GM19099 (cell line): Measurements from ENCODE around the gene TLCD5.

Source experiments
- POLR2A ChIP-seq: IDR thresholded peaks from 3 replicates; pipeline ENCODE4 v1.6.1; 2011; ENCODE audit warnings: low read depth; ENCODE audit not compliant: insufficient read length; ENCODE audit errors: extremely low read depth

TLCD5 gene

DNA sequence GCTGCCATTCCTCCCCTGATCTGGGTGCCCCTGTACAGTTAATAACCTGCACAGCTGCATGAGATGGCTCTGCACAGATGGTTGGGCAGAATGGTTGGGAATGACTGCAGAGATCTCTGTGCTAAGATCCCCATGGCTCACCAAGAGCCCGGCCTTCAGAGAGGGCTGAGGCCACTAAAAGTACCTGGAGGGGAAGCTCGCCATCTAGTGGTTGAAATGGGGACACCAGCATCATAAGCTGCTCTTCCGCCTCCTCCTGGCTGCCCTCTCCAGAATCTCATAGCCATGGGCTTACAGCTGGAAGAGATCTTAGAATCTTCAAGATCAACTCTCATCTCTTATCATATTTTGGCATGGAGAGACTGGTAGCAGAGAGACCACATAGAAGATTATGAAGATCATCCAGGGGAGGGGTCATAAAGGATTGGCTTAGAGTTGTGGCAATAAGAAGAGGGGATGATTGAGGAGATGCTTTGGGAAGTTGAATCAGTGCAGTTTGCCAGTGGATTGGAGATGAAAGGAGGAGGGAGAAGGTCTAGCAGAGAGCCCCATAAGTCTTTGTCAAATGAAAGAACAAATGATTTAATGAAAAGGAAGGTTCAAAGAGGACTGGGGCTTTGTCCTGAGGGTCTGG lies 22.0 kb upstream of the TLCD5 start:
- TF ChIP-seq POLR2A: no peak

DNA sequence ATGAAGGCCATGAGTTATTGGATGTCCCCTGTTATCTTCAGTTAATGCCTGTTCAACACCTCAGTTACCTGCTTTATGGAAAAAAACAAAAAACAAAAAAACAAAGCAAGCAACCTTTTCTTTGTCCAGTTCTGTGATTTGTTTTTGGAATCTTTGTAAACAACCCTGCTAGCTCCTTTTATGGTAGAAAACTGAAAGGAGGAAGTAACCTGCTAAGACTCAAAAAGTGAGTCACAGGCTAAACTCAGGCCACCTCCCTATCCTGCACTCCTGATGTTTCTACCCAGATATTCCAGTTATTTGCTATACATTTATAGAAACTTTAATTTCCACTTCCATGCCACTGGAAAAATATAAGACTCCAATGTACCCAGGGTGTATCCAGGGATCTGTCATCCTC lies 20.6 kb upstream of the TLCD5 start:
- no peak for TF ChIP-seq POLR2A

DNA sequence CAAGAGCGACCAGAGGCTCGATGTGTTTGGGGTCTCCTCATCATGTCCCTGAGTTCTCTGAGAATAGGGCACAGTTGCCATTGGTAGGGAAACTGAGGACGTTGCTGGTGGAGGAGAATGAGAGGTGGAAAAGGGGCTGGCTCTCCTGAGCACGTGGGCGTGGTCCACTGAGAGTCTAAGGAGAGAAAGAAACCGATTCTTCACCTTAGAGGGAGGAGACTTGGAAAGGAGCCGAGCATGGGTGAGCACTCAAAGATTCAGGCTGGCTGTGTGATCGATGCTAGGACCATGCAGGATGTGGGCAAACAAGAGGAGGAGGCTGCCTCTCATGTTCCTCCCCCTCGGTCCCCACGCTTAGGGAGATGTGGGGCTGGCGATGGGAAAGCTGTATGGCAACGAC lies 19.8 kb upstream of the TLCD5 start:
- no peak for TF ChIP-seq POLR2A

DNA sequence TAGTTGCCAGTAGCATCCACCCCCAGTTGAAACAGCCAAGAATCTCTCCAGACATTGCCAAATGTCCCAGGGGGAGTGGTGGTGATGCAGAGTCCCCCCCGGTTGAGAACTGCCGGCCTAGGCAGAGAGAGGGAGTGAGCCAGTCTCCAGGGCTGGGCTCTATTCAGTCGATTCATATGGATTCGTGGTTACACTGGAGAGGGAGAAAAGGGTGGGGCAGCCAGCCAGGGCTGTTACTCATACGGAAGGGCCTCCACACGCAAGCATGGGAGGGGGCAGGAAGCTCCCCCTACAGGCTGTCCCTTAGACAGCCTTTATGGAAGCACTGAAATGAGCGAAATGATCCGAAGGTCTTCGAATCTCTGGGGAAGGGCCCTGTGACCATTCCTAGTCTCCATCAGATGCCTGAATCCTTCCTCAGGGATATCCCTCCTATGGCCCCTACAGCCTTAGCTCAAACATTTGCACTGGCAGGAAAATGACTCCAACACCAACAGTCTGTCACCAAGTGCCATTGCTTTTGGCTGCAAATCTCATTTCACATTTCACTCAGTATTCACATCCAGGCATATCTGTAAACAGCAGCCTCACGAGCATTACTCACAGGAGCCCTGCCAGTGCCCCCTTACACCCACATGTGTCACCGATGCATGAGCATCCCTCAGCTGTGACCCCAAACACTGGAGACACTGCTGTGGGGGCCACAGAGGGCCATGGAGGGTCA lies 18.4 kb upstream of the TLCD5 start:
- no peak for TF ChIP-seq POLR2A

DNA sequence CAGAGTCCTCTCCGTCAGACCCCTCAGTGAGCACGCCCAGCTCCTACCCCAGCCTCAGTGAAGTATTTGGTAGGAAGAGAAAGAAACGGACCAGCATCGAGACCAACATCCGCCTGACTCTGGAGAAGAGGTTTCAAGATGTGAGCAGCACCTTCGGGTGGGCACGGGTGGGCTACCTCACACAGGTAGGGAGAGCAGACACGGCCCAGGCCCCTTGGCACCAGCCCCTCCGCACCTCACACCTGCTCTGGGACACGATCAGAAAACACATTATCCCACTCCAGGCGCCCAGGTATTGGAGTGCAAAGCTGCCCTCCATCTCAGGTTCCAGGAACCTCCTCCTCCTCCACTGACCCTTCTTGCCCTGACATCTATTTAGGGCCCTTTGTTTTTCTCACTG lies 17.6 kb upstream of the TLCD5 start:
- no peak for TF ChIP-seq POLR2A

DNA sequence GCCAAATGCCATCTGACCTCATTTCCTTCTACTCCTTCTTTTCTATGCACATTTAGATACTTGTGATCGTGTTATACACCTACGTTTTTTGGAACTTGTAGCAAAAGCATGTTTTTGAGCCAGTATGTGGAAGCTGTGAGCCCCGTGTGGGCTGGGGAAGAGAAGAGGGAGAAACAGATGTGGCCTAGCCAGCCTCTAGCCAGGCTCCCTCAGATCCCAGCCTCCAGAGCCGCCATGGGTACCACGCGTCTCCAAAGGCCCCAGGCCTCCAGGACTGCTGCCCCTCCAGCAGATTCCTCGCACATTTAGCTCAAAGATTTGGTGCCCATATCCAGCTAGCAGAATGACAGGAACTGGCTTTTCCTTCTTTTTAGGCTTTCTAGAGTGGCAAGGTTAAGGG lies 17.0 kb upstream of the TLCD5 start:
- no peak for TF ChIP-seq POLR2A

DNA sequence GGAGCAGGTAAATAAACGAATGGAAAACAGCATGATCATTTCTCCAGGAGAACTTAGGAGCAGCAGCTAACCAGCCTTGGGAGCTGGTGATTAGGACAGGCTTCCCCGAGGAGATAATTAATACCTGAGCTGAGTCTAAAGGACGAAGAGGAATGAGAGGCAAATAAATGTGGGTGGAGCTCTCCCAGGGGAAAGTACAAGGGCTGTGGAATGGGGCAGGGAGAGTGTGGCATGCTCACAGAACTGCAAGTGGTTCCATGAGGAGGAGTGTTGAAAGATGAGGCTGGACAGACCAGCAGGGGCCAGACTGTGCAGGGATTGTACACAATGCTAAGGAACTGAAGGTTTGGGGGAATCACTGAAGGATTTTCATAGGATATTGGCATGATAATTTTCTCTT lies 14.2 kb upstream of the TLCD5 start:
- TF ChIP-seq POLR2A: no peak

DNA sequence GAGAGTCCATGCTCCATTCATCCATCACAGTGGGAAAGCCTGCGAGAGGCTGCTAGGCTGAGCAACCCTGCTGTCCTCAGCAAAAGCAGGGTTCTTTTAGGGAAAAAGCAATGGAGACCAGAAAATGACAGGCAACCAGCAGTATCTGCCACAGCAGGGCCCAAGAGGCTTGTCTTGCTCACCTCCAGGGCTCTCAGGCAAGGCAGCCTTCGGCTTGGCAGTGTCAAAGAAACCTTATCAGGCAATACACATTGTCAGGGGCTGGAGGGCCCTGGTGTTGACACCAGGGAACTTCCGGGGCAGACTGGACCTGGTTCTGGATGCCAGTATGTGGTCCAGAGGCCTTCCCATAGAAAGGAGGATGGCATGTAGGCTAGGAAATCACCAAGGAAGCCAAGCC lies 10.2 kb upstream of the TLCD5 start:
- TF ChIP-seq POLR2A: no peak

DNA sequence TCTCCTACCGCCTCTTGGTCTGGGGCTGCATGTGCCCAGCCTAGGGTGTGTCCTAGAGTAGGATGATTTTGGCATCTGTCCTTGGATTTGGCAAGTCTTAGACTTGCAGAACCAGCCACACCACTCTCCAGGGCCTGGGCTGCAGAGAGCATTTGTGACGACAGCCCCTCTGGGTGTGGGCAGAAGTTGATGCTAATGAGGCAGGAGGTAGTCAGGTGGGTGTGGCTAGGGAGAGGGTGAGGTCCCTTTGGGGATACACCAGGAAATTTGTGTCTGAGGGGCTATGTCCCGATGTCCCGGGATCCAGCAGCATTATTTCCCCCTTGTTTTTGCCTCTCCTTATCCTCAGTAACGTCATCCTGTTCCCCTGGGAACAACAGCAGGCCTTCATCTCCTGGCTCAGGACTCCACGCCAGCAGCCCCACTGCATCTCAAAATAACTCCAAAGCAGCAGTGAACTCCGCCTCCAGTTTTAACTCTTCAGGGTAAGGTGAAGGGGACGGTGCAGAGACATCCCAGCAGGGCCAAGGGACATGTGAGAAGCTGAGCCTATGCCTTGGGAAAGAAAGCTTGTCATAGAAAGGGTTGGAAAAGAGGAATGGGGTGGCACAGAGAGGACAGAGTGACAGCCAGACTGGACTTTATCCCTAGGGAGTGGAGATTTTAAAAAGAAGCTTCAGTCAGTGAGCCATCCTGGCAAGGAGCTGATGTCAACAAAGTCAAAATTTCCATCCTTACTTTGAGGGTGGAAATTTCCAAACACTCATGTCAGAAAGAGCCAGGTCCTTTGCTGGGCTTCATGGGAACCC lies 8.0 kb upstream of the TLCD5 start:
- TF ChIP-seq POLR2A: no peak

DNA sequence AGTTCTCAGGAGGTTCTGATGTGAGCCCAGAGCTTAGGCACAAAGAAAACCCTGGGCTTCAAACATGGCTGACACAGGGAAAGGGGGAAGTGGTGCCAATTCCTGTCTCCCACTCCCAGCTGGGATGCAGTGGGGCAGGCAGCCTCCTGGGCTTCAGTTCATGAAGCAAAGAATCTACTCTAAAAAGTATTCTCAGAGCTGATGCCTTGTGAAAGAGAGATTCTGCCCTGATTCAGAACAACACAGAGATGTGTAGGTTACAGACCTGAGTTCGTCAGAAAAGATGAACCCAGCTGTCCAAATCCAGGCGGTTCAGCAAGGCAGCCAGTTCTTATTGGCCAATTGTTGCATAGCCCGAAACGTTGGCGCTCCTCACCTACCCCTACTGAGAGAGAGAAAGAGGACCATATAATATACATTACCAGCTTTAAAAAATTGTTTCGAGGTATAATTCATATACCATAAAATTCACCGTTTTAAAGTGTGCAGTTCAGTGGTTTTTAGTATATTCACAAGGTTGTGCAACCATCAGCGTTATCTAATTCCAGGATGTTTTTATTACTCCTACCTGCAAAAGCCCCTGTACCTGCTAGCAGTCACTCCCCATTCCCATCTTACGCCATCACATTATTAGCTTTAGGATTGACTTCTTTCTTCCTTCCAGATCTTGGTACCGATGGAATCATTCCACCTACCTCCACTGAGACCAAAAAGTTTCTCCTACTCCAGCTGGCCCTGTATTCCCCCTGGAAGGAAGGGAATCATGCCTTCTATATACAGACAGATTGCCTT lies 7.2 kb upstream of the TLCD5 start:
- no peak for TF ChIP-seq POLR2A

DNA sequence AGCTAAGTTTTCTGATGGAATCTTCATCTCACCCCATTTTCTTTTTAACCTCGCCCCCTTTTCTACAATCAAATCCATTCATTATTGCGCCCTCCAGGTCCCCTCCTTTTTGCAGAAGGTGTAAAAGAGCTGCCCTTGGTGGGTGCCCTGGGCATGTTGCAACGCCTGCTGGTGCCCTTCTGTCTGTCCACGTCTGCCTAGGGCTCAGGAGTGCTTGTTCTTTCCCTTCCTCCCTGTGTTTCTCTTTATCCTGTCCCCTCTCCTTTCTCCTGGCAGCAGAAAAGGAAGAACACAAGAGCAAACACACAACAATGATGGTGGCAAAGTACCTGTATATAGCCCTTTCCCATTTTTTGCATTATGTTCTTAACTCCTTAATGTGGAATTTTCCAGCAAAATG lies 6.2 kb upstream of the TLCD5 start:
- TF ChIP-seq POLR2A: no peak

DNA sequence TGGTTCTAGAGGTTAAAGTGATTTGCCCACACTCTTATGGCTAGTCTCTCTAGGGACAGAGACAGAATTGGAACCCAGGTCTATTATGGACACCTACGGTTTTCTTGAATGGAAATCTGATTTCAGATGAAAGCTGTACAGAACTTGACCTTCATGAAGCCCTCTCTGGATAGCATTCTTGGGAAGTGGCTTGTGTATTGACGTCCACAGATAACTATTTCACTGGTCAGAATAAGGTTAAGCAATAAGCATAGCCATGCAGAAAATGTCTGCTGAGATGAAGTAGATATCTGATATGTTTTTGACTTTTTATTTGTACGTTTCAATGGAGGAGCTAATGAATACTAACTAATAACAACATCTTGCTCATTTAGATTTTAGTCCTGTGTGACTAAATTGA lies 1.1 kb downstream of the TLCD5 start:
- no peak for TF ChIP-seq POLR2A

DNA sequence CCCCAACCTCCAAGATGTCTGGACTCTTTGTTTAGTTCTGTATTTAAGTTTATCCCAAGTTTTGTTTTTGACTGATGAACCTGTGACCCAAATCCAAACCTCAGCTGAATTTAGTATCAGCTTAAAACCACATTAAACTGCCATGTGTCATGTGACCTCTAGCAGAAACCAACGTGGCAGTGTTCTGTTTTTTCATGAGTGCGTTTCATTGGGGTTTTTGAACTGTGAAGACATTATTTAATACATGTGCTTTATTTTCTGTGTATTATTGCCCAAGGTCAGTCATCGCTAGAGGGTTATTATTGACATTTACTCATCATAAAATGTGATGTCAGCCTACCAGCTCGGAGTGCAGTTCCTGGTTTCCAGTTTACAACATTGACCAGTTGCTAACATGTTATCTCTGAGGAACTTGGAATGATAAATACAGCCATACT lies 1.8 kb downstream of the TLCD5 start:
- TF ChIP-seq POLR2A: no peak

DNA sequence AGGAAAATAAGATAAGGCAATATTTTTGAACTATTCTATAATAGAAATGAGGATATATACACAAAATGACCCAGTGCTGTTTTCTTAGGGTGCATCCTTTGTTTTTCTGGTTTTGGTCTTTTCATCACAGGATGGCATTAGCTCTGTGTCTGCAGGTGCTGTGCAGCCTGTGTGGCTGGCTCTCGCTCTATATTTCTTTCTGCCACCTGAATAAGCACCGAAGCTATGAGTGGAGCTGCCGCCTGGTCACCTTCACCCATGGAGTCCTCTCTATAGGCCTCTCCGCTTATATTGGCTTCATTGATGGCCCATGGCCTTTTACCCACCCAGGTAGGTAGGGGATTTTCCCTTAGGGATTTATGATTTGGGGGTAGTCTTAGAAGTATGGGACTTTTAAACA lies 2.2 kb downstream of the TLCD5 start:
- no peak for TF ChIP-seq POLR2A

DNA sequence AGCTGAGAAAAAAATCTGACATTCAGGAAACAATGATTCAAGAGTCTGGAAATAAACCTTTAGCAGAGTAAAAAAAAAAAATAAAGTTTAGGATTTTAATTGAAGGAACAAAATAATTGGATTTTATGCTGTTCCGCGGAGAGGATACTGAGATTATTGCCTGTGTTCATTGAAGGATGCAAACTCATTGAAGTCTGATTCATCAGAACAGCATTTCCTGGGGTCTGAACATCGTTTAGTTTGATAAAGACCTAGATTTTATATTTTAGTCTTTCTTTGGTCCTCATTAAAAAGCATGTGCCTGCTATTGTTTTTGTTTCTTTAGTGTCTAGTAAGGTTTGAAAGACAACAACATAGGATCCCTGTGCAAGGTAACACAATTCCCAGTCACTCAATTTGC lies 4.5 kb downstream of the TLCD5 start:
- no peak for TF ChIP-seq POLR2A
